ENCODE data around the gene UVRAG. TPM values are rescaled to one million over a fixed set of nuclear protein-coding genes. Genes with fewer than 3 reads are reported as not detected.
"Not testable (repeated sequence)": the region's sequence is repeated elsewhere in the genome, so short reads cannot be mapped to it uniquely, and the experiment has no call there.

UVRAG gene
- total RNA-seq, 1 donor from 2014 or later: 7.4 TPM

- DNase-seq (ENCODE audit: low read depth): no peak
- no peak overlapping the region for H3K4me3 ChIP-seq (ENCODE audit: low read depth, low read length)
- TF ChIP-seq, protein P1, sequence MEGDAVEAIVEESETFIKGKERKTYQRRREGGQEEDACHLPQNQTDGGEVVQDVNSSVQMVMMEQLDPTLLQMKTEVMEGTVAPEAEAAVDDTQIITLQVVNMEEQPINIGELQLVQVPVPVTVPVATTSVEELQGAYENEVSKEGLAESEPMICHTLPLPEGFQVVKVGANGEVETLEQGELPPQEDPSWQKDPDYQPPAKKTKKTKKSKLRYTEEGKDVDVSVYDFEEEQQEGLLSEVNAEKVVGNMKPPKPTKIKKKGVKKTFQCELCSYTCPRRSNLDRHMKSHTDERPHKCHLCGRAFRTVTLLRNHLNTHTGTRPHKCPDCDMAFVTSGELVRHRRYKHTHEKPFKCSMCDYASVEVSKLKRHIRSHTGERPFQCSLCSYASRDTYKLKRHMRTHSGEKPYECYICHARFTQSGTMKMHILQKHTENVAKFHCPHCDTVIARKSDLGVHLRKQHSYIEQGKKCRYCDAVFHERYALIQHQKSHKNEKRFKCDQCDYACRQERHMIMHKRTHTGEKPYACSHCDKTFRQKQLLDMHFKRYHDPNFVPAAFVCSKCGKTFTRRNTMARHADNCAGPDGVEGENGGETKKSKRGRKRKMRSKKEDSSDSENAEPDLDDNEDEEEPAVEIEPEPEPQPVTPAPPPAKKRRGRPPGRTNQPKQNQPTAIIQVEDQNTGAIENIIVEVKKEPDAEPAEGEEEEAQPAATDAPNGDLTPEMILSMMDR (conservative IDR thresholded peaks at IDR 0.05; ENCODE audit: low read depth, low read length): no peak
These were observed 236.9 kb downstream of the UVRAG start for GRCh38 chr11:76051937-76052336.

- no peak for DNase-seq (ENCODE audit: low read depth)
- TF ChIP-seq, protein P1 (conservative IDR thresholded peaks at IDR 0.05; ENCODE audit: low read depth, low read length): no peak
- no peak overlapping the region for H3K4me3 ChIP-seq (ENCODE audit: low read depth, low read length)
These were observed 239.3 kb downstream of the UVRAG start for GRCh38 chr11:76054330-76054729.

DNA sequence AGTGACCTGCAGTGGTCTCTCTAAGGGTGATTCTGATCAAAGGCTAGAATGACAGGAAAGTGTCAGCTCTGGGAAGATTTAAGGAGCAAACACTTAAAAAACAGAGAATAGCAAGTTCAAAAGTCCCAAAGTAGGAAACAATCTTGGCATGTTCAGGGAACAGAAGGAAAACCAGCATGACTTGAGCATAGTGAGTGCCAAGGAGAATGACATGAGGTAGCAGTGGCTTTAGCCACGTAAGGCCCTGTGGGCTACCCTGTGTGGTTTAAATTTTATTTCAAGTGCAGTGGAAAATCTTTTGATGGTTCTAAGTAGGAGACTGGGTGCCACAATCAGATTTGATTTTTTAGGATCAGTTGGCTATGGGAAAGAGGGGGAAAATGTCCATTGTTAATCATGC, 241.9 kb downstream of the UVRAG start:
- H3K4me3 ChIP-seq (ENCODE audit: low read depth, low read length): no peak overlapping the region
- DNase-seq (ENCODE audit: low read depth): no peak
- TF ChIP-seq, protein P1 (conservative IDR thresholded peaks at IDR 0.05; ENCODE audit: low read depth, low read length): no peak

DNA sequence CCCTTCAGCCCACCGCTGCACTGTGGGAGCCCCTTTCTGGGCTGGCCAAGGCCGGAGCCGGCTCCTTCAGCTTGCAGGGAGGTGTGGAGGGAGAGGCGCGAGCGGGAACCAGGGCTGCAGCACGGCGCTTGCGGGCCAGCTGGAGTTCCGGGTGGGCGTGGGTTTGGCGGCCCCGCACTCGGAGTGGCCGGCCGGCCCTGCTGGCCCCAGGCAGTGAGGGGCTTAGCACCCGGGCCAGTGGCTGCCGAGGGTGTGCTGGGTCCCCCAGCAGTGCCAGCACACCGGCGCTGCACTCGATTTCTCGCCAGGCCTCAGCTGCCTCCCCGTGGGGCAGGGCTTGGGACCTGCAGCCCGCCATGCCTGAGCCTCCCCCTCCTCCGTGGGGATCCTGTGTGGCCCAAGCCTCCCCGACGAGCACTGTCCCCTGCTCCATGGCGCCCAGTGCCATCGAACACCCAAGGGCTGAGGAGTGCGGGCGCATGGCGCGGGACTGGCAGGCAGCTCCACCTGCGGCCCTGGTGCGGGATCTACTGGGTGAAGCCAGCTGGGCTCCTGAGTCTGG, 245.5 kb downstream of the UVRAG start:
- DNase-seq (ENCODE audit: low read depth); H3K4me3 ChIP-seq (ENCODE audit: low read depth, low read length): not testable (repeated sequence)

GRCh38 chr11:76062733-76063132, 247.7 kb downstream of the UVRAG start:
- TF ChIP-seq, protein P1 (conservative IDR thresholded peaks at IDR 0.05; ENCODE audit: low read depth, low read length): no peak
- DNase-seq (ENCODE audit: low read depth): no peak
- no peak overlapping the region for H3K4me3 ChIP-seq (ENCODE audit: low read depth, low read length)

DNA sequence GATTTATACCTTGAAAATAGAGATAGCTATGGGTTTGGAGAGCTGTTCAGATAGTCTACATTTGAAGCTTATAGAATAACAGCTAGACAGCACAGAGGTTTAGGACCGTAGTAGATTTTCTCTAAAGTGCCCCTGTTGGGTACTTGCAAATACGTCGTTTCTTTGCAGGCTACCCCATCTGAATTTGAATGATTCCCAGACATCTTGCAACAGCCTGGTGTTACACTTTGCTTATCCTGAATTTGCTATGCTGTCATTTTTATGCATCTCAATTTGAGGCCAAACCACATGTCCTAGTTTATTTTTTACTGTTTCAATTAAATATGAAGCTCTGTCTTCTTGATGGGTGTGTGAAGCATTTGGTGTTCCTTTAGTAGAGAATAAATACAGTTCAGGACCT, 249.2 kb downstream of the UVRAG start:
- TF ChIP-seq, protein P1 (conservative IDR thresholded peaks at IDR 0.05; ENCODE audit: low read depth, low read length): no peak
- no peak for DNase-seq (ENCODE audit: low read depth)
- H3K4me3 ChIP-seq (ENCODE audit: low read depth, low read length): no peak overlapping the region

GRCh38 chr11:76067099-76067498, 252.1 kb downstream of the UVRAG start:
- H3K4me3 ChIP-seq (ENCODE audit: low read depth, low read length): no peak overlapping the region
- TF ChIP-seq, protein P1 (conservative IDR thresholded peaks at IDR 0.05; ENCODE audit: low read depth, low read length): no peak
- no peak for DNase-seq (ENCODE audit: low read depth)

All from epithelial cell of proximal tubule (primary cell).